WTC11 (cell line): ENCODE data around the gene RPL36.

Source experiments
- CREM ChIP-seq: sonication (generic); formaldehyde crosslinking; IDR thresholded peaks from 2 replicates; pipeline ENCODE4 v1.8.1; 2022; ENCODE audit warnings: mild to moderate bottlenecking, missing genetic modification reagents, moderate library complexity
- NR3C1 ChIP-seq: sonication (generic); formaldehyde crosslinking; conservative IDR thresholded peaks from 2 replicates; pipeline ENCODE4 v1.8.1; 2023; ENCODE audit warnings: low read depth, mild to moderate bottlenecking, missing genetic modification reagents
- SOX15 ChIP-seq: fragments of 250-450 bp; sonication (Bioruptor Pico); IDR thresholded peaks from 2 replicates; pipeline ENCODE4 v1.9.0; 2021; ENCODE audit warnings: mild to moderate bottlenecking
- ZBTB21 ChIP-seq: sonication (generic); formaldehyde crosslinking; IDR thresholded peaks from 2 replicates; pipeline ENCODE4 v1.8.1; 2023; ENCODE audit warnings: mild to moderate bottlenecking, missing genetic modification reagents, borderline replicate concordance
- TF ChIP-seq, protein P1 (sequence below): fragments of 200-600 bp; IDR thresholded peaks from 2 replicates; pipeline ENCODE4 v1.8.0; 2022; ENCODE audit warnings: antibody characterized with exemption
- TF ChIP-seq, protein P2 (sequence below): fragments of 250-450 bp; sonication (Bioruptor Pico); IDR thresholded peaks from 2 replicates; pipeline ENCODE4 v1.9.0; 2021; ENCODE audit warnings: moderate library complexity, mild to moderate bottlenecking, inconsistent platforms, borderline replicate concordance
- TF ChIP-seq, protein P3 (sequence below): sonication (generic); formaldehyde crosslinking; IDR thresholded peaks from 2 replicates; pipeline ENCODE4 v1.8.0; 2022; ENCODE audit warnings: mild to moderate bottlenecking, missing genetic modification reagents
- TF ChIP-seq, protein P4 (sequence below): sonication (generic); formaldehyde crosslinking; IDR thresholded peaks from 2 replicates; pipeline ENCODE4 v1.8.0; 2022; ENCODE audit warnings: mild to moderate bottlenecking, missing genetic modification reagents
- TF ChIP-seq, protein P5 (sequence below): sonication (generic); formaldehyde crosslinking; IDR thresholded peaks from 2 replicates; pipeline ENCODE4 v1.8.0; 2022; ENCODE audit warnings: missing genetic modification reagents
- TF ChIP-seq, protein P6 (sequence below): sonication (generic); formaldehyde crosslinking; IDR thresholded peaks from 2 replicates; pipeline ENCODE4 v1.8.0; 2022; ENCODE audit warnings: mild to moderate bottlenecking, missing genetic modification reagents
- TF ChIP-seq, protein P7 (sequence below): sonication (generic); formaldehyde crosslinking; IDR thresholded peaks from 2 replicates; pipeline ENCODE4 v1.8.0; 2022; ENCODE audit warnings: mild to moderate bottlenecking, missing genetic modification reagents
- TF ChIP-seq, protein P8 (sequence below): sonication (generic); formaldehyde crosslinking; IDR thresholded peaks from 2 replicates; pipeline ENCODE4 v1.8.1; 2023; ENCODE audit warnings: mild to moderate bottlenecking, missing genetic modification reagents

DNA sequence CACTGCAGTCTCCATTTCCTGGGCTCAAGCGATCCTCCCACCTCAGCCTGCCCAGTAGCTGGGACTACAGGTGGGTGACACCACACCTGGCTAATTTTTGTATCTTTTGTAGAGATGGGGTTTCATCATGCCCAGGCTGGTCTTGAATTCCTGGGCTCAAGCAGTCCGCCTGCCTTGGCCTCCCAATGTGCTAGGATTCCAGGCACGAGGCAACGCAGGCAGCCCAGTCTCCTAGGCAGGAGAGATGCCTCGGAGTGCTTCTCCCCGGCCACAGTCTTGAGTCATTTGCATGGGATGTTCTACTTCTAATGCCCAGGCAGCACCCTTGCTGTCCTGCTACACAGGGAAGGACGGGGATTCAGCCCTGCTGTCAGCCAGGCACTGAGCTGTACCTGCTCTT lies 18.5 kb upstream of the RPL36 start:
- TF ChIP-seq NR3C1 (CRISPR knock-in tag) (no peak), CREM (CRISPR knock-in tag) (no peak), ZBTB21 (no peak), SOX15 (no peak)
- TF ChIP-seq, protein P1, sequence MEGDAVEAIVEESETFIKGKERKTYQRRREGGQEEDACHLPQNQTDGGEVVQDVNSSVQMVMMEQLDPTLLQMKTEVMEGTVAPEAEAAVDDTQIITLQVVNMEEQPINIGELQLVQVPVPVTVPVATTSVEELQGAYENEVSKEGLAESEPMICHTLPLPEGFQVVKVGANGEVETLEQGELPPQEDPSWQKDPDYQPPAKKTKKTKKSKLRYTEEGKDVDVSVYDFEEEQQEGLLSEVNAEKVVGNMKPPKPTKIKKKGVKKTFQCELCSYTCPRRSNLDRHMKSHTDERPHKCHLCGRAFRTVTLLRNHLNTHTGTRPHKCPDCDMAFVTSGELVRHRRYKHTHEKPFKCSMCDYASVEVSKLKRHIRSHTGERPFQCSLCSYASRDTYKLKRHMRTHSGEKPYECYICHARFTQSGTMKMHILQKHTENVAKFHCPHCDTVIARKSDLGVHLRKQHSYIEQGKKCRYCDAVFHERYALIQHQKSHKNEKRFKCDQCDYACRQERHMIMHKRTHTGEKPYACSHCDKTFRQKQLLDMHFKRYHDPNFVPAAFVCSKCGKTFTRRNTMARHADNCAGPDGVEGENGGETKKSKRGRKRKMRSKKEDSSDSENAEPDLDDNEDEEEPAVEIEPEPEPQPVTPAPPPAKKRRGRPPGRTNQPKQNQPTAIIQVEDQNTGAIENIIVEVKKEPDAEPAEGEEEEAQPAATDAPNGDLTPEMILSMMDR = no peak
- TF ChIP-seq, protein P2, sequence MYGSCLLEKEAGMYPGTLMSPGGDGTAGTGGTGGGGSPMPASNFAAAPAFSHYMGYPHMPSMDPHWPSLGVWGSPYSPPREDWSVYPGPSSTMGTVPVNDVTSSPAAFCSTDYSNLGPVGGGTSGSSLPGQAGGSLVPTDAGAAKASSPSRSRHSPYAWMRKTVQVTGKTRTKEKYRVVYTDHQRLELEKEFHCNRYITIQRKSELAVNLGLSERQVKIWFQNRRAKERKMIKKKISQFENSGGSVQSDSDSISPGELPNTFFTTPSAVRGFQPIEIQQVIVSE = no peak
- TF ChIP-seq, protein P3, sequence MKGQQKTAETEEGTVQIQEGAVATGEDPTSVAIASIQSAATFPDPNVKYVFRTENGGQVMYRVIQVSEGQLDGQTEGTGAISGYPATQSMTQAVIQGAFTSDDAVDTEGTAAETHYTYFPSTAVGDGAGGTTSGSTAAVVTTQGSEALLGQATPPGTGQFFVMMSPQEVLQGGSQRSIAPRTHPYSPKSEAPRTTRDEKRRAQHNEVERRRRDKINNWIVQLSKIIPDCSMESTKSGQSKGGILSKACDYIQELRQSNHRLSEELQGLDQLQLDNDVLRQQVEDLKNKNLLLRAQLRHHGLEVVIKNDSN (CRISPR knock-in tag) = no peak
- TF ChIP-seq, protein P4, sequence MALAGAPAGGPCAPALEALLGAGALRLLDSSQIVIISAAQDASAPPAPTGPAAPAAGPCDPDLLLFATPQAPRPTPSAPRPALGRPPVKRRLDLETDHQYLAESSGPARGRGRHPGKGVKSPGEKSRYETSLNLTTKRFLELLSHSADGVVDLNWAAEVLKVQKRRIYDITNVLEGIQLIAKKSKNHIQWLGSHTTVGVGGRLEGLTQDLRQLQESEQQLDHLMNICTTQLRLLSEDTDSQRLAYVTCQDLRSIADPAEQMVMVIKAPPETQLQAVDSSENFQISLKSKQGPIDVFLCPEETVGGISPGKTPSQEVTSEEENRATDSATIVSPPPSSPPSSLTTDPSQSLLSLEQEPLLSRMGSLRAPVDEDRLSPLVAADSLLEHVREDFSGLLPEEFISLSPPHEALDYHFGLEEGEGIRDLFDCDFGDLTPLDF (CRISPR knock-in tag) = no peak
- TF ChIP-seq, protein P5, sequence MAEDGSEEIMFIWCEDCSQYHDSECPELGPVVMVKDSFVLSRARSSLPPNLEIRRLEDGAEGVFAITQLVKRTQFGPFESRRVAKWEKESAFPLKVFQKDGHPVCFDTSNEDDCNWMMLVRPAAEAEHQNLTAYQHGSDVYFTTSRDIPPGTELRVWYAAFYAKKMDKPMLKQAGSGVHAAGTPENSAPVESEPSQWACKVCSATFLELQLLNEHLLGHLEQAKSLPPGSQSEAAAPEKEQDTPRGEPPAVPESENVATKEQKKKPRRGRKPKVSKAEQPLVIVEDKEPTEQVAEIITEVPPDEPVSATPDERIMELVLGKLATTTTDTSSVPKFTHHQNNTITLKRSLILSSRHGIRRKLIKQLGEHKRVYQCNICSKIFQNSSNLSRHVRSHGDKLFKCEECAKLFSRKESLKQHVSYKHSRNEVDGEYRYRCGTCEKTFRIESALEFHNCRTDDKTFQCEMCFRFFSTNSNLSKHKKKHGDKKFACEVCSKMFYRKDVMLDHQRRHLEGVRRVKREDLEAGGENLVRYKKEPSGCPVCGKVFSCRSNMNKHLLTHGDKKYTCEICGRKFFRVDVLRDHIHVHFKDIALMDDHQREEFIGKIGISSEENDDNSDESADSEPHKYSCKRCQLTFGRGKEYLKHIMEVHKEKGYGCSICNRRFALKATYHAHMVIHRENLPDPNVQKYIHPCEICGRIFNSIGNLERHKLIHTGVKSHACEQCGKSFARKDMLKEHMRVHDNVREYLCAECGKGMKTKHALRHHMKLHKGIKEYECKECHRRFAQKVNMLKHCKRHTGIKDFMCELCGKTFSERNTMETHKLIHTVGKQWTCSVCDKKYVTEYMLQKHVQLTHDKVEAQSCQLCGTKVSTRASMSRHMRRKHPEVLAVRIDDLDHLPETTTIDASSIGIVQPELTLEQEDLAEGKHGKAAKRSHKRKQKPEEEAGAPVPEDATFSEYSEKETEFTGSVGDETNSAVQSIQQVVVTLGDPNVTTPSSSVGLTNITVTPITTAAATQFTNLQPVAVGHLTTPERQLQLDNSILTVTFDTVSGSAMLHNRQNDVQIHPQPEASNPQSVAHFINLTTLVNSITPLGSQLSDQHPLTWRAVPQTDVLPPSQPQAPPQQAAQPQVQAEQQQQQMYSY (CRISPR knock-in tag) = no peak
- TF ChIP-seq, protein P6, sequence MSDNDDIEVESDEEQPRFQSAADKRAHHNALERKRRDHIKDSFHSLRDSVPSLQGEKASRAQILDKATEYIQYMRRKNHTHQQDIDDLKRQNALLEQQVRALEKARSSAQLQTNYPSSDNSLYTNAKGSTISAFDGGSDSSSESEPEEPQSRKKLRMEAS (CRISPR knock-in tag) = no peak
- TF ChIP-seq, protein P7, sequence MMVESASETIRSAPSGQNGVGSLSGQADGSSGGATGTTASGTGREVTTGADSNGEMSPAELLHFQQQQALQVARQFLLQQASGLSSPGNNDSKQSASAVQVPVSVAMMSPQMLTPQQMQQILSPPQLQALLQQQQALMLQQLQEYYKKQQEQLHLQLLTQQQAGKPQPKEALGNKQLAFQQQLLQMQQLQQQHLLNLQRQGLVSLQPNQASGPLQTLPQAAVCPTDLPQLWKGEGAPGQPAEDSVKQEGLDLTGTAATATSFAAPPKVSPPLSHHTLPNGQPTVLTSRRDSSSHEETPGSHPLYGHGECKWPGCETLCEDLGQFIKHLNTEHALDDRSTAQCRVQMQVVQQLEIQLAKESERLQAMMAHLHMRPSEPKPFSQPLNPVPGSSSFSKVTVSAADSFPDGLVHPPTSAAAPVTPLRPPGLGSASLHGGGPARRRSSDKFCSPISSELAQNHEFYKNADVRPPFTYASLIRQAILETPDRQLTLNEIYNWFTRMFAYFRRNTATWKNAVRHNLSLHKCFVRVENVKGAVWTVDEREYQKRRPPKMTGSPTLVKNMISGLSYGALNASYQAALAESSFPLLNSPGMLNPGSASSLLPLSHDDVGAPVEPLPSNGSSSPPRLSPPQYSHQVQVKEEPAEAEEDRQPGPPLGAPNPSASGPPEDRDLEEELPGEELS (CRISPR knock-in tag) = no peak
- TF ChIP-seq, protein P8, sequence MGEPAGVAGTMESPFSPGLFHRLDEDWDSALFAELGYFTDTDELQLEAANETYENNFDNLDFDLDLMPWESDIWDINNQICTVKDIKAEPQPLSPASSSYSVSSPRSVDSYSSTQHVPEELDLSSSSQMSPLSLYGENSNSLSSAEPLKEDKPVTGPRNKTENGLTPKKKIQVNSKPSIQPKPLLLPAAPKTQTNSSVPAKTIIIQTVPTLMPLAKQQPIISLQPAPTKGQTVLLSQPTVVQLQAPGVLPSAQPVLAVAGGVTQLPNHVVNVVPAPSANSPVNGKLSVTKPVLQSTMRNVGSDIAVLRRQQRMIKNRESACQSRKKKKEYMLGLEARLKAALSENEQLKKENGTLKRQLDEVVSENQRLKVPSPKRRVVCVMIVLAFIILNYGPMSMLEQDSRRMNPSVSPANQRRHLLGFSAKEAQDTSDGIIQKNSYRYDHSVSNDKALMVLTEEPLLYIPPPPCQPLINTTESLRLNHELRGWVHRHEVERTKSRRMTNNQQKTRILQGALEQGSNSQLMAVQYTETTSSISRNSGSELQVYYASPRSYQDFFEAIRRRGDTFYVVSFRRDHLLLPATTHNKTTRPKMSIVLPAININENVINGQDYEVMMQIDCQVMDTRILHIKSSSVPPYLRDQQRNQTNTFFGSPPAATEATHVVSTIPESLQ (CRISPR knock-in tag) = no peak
